ENCODE measurements around the gene OR5P2.

The OR5P2 gene

DNA sequence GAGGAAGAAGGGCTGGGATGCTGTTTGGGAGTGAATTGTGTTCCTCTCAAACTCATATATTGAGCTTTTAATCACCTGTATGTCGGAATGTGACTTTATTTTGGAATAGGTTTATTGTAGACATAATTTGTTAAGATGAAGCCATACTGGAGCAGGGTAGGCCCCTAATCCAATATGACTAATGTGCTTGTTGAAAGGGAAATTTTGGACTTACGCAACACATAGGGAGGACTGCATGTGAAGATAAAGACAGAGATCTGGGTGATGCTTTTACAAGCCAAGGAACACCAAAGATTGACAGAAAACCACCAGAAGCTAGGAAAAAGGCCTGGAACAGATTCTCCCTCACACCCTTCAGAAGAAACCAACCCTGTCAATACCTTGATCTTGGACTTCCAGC is 47.3 kb downstream of the OR5P2 start:
- TF ChIP-seq, protein P1, sequence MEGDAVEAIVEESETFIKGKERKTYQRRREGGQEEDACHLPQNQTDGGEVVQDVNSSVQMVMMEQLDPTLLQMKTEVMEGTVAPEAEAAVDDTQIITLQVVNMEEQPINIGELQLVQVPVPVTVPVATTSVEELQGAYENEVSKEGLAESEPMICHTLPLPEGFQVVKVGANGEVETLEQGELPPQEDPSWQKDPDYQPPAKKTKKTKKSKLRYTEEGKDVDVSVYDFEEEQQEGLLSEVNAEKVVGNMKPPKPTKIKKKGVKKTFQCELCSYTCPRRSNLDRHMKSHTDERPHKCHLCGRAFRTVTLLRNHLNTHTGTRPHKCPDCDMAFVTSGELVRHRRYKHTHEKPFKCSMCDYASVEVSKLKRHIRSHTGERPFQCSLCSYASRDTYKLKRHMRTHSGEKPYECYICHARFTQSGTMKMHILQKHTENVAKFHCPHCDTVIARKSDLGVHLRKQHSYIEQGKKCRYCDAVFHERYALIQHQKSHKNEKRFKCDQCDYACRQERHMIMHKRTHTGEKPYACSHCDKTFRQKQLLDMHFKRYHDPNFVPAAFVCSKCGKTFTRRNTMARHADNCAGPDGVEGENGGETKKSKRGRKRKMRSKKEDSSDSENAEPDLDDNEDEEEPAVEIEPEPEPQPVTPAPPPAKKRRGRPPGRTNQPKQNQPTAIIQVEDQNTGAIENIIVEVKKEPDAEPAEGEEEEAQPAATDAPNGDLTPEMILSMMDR (IDR thresholded peaks at IDR 0.05; ENCODE audit: low read depth, low read length), result no peak
- no peak overlapping the region for H3K4me3 ChIP-seq (replicated peaks in 1 of 2; ENCODE audit: low read depth in 2 of 2, low read length in 2 of 2)
- peak in 1 of 2 donors; percentile 65 for DNase-seq (ENCODE audit: low read depth in 2 of 2)
